Gastrocnemius medialis (tissue), 4 donors: ENCODE measurements around the gene CLVS2.

ENCODE experiments used
- CTCF ChIP-seq, 5 experiments: fragments of 450-650 bp in 3 of 5; fragments of 200-600 bp in 2 of 5; sonication (generic) in 2 of 5; IDR thresholded peaks in 4 of 5; conservative IDR thresholded peaks in 1 of 5; 1 replicate in 4 of 5; 2 replicates in 1 of 5; pipeline ENCODE4 v1.5.1; 2016 to 2019; ENCODE audit warnings: antibody characterized with exemption in 5 of 5, mild to moderate bottlenecking in 3 of 5, moderate library complexity in 3 of 5
- POLR2A ChIP-seq, 2 donors: fragments of 450-650 bp; IDR thresholded peaks; one replicate each; pipeline ENCODE4 v1.6.1; 2017; ENCODE audit warnings: antibody characterized with exemption in 2 of 2, mild to moderate bottlenecking in 2 of 2, moderate library complexity in 2 of 2

DNA sequence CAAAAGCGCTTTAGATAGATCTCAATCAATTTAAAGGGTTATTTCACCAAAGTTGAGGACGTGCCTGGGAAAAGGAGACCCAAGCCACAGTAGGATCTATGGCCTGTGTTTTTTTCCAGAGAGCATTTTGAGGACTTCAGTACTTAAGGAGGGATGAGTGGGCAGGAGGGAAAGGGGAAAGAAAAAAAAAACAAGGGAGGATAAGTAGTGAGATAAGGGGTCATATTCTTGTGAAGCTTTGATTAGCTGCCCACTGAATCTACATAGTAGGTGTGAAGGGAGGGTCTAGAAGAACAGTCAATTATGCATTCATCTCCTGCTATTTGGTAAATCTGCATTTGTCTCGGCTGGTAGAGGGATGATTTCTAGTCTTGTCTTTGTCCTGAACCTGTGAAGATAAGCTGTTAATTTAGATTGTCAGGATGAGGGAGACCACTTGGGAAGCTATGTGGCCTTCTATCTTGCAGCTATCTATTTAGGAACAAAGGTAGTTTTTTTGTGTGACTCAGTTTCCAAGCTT, 48.4 kb downstream of the CLVS2 start:
- TF ChIP-seq CTCF (IDR thresholded peaks at IDR 0.05 in 4 of 5, conservative IDR thresholded peaks at IDR 0.05 in 1 of 5) (no peak), POLR2A (IDR thresholded peaks at IDR 0.05) (no peak)
